Right lobe of liver (tissue), 4 donors: ENCODE data around the gene SWAP70.

Experiments used
- CTCF ChIP-seq, 4 donors: fragments of 200-600 bp in 3 of 4; fragments of 450-650 bp in 1 of 4; IDR thresholded peaks; one replicate each; pipeline versions ENCODE4 v1.5.1 to v1.8.0; 2016 to 2022; ENCODE audit warnings: antibody characterized with exemption in 4 of 4, mild to moderate bottlenecking in 2 of 4
- POLR2A ChIP-seq: fragments of 450-650 bp; IDR thresholded peaks from one replicate; pipeline ENCODE4 v1.6.1; 2017; ENCODE audit warnings: antibody characterized with exemption, mild to moderate bottlenecking
- donor health status: DM: no; HTN: no; CAD: no.
- donor health status: DM: no; HTN: no; CAD: no.
- donor health status: DM: no; HTN: yes; CAD: no.

DNA sequence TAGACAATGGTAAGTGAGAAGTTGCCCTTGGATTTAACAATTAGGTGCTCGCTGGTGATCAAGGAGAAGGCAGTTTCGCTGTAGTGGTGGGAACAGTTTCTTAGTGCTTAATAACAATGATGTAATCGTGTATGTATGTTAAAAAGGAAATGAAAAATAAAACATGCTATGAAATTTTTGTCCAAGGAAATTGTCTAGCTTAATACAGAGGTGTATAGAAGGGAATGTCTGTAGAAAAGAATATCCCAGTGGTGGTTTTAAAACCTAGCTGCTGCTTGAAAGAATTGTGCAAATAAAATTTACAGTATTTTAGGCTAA lies 53.1 kb downstream of the SWAP70 start:
- TF ChIP-seq POLR2A: no peak
- TF ChIP-seq CTCF (IDR thresholded peaks at IDR 0.05): no peak
